Tongue (tissue), 2 donors: ENCODE results near the gene C16orf92. TPM values are rescaled to one million over a fixed set of nuclear protein-coding genes. Genes with fewer than 3 reads are reported as not detected.
"Not testable (repeated sequence)": the region's sequence is repeated elsewhere in the genome, so short reads cannot be mapped to it uniquely, and the experiment has no call there.

Experiments
- DNase-seq: peaks from one replicate; pipeline ENCODE4 v3.0.0-alpha.2; 2015
- total RNA-seq: library from RNA; depleted of rRNA; stranded (reverse); fragments of >200 nt; gene quantifications from one replicate; pipeline ENCODE4 v1.2.3, GENCODE V29; 2014

Gene C16orf92
- total RNA-seq, 1 donor from 2014 or later, result not detected

DNA sequence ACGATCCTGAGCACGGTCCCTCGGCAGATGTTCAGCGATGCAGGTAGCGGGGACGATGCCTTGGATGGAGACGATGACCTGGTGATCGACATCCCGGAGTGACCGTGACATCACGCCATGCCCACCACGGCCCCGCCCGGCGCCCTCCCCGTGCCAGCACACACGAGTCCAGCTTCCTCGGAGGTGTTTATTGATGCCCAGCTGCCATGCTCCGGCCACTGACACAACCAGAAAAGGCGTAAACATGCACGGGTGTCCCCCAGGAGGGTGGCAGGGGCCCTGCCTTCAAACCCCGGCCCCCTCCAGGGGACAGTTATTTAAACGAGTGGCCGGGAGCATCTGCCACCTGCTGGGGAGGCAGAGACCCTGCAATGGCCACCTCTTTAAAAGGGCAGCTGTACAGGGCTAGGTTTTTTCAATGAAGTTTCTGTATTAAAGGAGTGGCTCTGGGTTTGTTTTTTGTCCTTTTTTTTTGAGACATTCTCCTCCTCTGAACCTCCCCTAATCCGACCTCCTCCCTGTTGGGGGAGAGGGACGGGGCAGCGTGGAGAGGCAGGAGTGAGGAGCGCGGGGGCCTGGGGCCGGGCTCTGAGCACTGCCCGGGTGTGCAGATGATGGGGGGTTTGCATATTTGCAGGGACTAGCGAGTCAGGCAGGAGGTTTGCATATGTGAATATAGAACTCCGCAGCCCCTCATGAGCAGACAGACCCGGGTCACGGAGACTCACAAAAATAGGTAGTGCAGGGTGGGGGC, 17.5 kb upstream of the C16orf92 start:
- DNase-seq, result peak; percentile 51

DNA sequence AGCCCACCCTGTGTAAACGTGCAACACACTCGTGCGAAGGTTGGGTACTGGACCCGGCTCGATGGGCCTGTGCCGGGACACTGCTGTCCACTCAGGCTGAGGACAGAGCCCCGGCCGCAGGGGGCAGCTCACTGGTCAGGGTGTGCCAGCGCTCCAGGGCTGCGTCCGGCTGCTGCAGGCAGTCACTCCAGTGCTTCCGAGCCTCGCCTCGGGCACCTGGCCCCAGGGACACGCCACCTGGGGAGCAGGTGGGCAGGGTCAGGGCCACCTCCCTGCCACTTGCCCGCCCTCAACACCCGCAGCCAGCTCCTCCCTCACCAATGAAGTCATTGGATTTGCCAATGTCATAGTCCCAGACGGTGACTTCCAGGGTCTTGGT, 16.9 kb upstream of the C16orf92 start:
- DNase-seq, result no peak

DNA sequence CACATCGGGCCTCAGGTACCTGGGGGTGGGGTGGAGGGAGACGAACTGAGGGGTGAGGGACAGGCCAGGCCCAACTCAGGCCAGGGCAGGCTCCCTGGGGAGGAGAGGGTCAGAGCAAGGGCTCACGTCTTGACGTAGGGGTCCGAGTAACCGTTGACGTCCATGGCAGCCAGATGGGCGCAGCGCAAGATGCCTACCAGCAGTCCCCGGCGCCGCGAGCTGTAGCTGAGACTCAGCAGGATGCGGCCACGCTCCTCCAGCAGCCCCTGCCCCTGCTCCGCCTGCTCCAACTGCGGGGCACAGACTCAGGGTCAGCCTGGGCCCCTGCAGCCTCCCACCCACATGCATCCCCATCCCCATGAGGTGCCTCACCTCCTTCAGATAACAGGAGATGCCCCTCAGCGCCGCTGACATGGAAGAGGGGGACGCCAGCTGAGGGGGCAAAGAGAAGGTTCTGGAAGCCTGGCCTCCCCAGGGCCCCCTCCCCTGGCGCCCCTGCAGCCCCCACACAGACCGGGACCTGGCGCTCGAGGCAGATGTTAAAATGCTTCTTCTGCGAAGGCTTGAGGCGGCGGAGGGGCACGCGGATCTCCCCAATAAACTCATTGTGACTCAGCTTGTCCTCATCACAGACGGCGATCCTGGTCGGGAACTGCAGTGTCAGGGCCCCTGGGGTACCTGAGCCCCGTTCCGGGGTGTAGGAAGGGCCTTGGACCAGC, 16.2 kb upstream of the C16orf92 start:
- no peak for DNase-seq

DNA sequence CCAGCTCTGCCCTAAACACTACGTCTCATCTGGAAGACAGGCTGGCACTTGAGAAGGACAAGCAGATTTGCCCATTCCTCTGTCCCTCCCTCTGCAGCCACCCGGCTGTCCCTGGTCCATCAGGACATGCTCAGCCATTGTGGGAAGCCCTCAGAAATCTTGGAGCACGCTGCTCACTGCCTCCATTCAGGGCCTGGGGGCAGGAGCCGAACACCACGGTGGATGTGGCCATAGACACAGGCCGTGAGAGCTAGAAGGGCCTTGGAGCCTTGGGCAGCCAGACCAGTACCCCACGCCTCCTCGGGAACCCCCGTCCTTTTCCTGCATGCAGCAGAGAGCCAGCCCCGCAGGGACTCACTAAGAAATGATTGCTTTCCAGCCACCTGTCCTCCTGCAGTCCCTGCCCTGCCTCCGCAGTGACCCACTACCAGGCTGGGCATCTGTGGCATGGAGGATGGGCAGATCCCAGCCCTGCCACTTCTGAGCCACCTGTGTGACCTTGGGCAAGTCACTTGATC, 15.6 kb upstream of the C16orf92 start:
- no peak for DNase-seq

- no peak for DNase-seq
Measured at GRCh38 chr16:30009085-30009862, 13.7 kb upstream of the C16orf92 start.

GRCh38 chr16:30009990-30010843, 12.8 kb upstream of the C16orf92 start:
- DNase-seq, result no peak

DNA sequence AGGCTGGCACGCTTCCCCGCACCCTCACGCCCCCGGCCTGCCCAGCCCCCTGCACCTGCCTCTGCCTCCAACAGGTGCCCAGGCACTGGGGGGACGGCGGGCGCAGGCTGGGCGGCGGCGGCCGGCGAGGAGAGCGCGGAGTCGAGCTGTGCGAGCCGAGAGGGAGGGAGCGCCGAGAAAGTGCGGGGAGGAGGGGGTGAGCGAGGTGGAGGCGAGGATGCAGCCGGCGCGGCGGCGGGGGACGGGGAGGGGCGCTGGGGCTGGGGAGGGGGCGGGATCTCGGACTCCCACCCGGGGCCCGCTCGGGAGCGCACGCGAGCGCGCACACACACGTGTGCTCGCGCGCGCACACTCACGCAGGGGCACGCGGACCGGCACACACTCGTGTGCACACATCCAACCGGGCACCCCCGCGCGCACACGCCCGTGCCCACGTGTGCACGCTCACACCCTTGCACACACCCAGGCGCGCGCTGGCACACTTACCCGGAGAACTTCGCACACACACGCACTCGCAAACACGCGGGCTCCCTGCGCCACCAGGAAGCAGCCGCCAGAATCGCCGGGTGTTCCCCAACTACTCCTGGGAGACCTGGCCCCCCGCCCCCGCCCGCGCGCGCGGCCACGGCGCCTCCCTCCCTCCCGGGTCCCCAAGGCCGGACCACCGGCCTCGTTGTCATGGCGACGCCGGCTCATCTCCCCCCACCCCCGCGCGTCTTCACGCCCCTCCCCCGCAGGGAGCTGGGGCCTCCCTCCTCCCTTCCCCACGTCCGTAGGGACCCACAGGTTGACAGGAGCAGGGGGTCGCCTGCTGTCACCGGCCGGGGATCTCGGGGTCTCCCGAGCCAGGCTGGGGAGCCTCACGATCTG, 11.9 kb upstream of the C16orf92 start, which contains the start of gene DOC2A:
Gene DOC2A (minus strand): TSS at position 184 of the 870 bp plus-strand sequence. CDS start 805 bp downstream, outside the sequence.
- peak; percentile 39 for DNase-seq

GRCh38 chr16:30011714-30012504, 11.1 kb upstream of the C16orf92 start:
- DNase-seq, result no peak

GRCh38 chr16:30012598-30012997, 10.4 kb upstream of the C16orf92 start:
- DNase-seq, result not testable (repeated sequence)

GRCh38 chr16:30015450-30015849, 7.5 kb upstream of the C16orf92 start:
- not testable (repeated sequence) for DNase-seq

GRCh38 chr16:30016555-30017276, 6.3 kb upstream of the C16orf92 start:
- no peak for DNase-seq

GRCh38 chr16:30017277-30017656, 5.7 kb upstream of the C16orf92 start:
- DNase-seq, result no peak

GRCh38 chr16:30017937-30018336, 5.1 kb upstream of the C16orf92 start:
- not testable (repeated sequence) for DNase-seq

DNA sequence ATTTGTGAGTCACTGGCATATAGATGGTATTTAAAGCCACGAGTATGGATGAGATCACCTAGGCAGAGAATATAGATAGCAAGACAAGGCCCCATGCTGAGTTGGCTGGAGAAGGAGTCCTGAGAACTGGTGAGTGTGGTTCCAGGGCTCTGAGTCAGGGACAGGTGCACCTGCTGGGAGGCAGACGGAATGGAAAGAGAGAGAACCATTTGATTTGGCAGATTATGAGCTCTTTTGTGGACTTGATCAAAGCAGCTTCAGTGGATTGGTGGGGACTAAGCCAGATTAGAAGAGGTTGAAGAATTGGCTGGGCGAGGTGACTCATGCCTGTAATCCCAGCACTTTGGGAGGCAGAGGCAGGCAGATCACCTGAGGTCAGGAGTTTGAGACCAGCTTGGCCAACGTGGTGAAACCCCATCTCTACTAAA, 4.3 kb upstream of the C16orf92 start:
- no peak for DNase-seq

DNA sequence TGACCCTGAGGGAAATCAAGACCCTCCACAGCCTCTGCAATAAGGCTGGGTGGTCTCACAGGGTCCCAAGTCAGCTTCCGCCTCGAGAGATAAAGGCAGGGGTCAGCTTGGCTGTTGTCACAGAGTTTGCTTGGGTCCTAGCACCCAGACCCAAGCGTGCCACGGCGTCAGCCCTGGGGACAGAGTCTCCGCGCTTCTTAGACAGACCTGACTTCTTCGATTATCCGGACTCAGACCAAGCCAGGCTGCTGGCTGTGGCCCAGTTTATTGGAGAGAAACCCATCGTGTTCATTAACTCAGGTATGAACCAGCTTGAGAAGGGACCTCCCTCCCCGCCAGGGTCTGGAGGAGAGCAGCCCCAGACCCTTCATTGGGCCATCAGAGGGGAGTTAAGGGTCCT, 588 bp downstream of the C16orf92 start:
- DNase-seq, result no peak

DNA sequence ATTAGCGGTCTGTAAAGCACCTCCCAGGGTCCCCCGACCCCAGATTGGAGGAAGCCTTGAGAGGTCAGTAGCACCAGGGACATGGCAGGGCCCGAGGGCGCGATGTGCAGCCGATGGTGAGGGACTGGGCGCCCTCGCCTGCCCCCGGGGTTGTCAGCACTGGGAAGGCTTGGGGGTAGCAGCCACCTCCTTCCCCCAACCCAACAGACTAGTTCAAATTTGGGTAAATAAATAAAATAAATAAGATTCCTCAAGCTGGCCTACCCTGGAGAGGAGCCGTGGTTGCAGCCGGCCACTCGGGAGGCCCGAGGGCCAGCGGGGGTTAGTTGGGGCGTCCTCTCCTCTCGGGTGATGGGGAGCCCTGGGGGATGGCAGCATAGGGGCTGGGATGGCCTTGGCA, 1.5 kb downstream of the C16orf92 start:
- DNase-seq, result no peak

DNA sequence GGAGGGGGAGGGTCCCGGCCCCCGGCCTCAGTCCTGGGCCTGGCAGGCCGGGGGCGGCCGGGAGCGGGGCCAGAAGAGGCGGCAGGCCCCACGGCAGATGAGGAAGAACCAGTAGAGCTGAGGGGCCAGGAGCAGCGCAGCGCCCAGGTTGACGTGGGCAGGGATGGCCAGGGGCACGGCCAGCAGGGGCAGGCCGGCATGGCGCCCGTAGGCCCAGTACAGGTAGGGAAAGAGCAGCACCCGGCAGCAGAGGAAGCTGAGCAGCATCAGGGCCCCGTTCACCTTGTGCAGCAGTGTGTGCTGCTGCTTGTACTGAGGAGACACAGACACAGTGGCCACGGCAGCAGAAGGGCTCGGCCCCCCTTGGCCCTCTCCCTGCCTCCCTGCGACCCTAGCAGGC, 2.2 kb downstream of the C16orf92 start:
- DNase-seq, result no peak

DNA sequence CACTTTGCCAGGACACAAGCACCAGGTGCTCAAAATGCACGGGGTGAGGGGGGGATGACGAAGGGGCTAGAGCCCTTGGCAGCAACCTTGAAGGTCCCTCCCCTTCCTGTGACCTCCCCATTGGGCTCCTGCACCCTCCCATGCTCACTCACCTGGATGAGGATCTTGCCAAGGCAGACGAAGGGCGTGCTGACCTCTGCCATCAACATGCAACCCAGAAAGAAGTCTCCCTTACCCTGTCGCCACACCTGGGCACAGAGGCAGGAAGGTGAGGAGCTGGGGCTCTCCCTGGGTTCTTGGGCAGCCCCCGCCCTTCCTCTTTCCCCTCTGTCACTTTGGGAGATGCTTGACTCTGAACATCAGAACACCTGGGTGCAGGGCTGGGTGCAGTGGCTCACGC, 2.6 kb downstream of the C16orf92 start:
- DNase-seq, result no peak

- no peak for DNase-seq
Measured at GRCh38 chr16:30026449-30026848, 3.5 kb downstream of the C16orf92 start.
